ENCODE data around the gene SECISBP2. TPM values are rescaled to one million over a fixed set of nuclear protein-coding genes. Genes with fewer than 3 reads are reported as not detected.
"Not testable (repeated sequence)": the region's sequence is repeated elsewhere in the genome, so short reads cannot be mapped to it uniquely, and the experiment has no call there.

The SECISBP2 gene
- total RNA-seq, result 51.1 TPM

GRCh38 chr9:89318123-89319014, at the start of gene SECISBP2:
Gene SECISBP2 (plus strand): TSS chr9:89318500. CDS start chr9:89318577, 77 bp downstream.
- peak in 1 of 2 donors; percentile 91 for TF ChIP-seq POLR2A (IDR thresholded peaks at IDR 0.05)
- TF ChIP-seq, protein P1, sequence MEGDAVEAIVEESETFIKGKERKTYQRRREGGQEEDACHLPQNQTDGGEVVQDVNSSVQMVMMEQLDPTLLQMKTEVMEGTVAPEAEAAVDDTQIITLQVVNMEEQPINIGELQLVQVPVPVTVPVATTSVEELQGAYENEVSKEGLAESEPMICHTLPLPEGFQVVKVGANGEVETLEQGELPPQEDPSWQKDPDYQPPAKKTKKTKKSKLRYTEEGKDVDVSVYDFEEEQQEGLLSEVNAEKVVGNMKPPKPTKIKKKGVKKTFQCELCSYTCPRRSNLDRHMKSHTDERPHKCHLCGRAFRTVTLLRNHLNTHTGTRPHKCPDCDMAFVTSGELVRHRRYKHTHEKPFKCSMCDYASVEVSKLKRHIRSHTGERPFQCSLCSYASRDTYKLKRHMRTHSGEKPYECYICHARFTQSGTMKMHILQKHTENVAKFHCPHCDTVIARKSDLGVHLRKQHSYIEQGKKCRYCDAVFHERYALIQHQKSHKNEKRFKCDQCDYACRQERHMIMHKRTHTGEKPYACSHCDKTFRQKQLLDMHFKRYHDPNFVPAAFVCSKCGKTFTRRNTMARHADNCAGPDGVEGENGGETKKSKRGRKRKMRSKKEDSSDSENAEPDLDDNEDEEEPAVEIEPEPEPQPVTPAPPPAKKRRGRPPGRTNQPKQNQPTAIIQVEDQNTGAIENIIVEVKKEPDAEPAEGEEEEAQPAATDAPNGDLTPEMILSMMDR (IDR thresholded peaks at IDR 0.05), result peak in 2 of 3 experiments; percentile 59 to 86
- peak; percentile 84 to 98 for TF ChIP-seq POLR2AphosphoS5 (IDR thresholded peaks at IDR 0.05; ENCODE audit: insufficient read depth in 1 of 2, low read depth in 1 of 2)
- intact Hi-C loops (cut with DNase I), result no loop called here
- H3K4me3 ChIP-seq, result peak within 1 kb of the TSS; percentile 58 to 66
- no peaks in the 10 kb centered on the region for H3K9me3 ChIP-seq
- H3K27ac ChIP-seq, result peak within 1 kb of the TSS; percentile 98
- H3K36me3 ChIP-seq, result peaks cover 0 to 4% of the 10 kb centered on the region in 2 donors
- peaks cover 40% of the 10 kb centered on the region for H3K4me1 ChIP-seq
- no peaks in the 10 kb centered on the region for H3K27me3 ChIP-seq
- peak in 1 of 2 donors; percentile 98 for DNase-seq (ENCODE audit: extremely low spot score in 2 of 2)

GRCh38 chr9:89273528-89274279, 44.6 kb upstream of the SECISBP2 start:
- no peaks in the 10 kb centered on the region for H3K4me1 ChIP-seq
- no peaks in the 10 kb centered on the region for H3K36me3 ChIP-seq
- intact Hi-C loops (cut with DNase I), result loop anchor here (10.0 kb wide), 1 partner anchor 679 kb away; no protein-coding TSS in a partner anchor
- H3K4me3 ChIP-seq, result no peak overlapping the region
- H3K27ac ChIP-seq, result no peak overlapping the region
- TF ChIP-seq POLR2A (IDR thresholded peaks at IDR 0.05), result no peak
- no peak for TF ChIP-seq POLR2AphosphoS5 (IDR thresholded peaks at IDR 0.05; ENCODE audit: insufficient read depth in 1 of 2, low read depth in 1 of 2)
- TF ChIP-seq, protein P1 (IDR thresholded peaks at IDR 0.05), result no peak
- H3K9me3 ChIP-seq, result peaks cover 6% of the 10 kb centered on the region
- H3K27me3 ChIP-seq, result no peaks in the 10 kb centered on the region
- DNase-seq (ENCODE audit: extremely low spot score in 2 of 2), result no peak

GRCh38 chr9:89274838-89275237, 43.5 kb upstream of the SECISBP2 start:
- Histone ChIP-seq H3K4me3 (no peak overlapping the region), H3K27me3 (no peaks in the 10 kb centered on the region)
- intact Hi-C loops (cut with DNase I), result loop anchor here (10.0 kb wide), 1 partner anchor 680 kb away; no protein-coding TSS in a partner anchor

GRCh38 chr9:89276040-89276439, 42.3 kb upstream of the SECISBP2 start:
- intact Hi-C loops (cut with DNase I), result loop anchor here (10.0 kb wide), 1 partner anchor 681 kb away; no protein-coding TSS in a partner anchor
- not testable (repeated sequence) for H3K27me3 ChIP-seq; H3K9me3 ChIP-seq; H3K4me3 ChIP-seq; H3K27ac ChIP-seq; H3K36me3 ChIP-seq; H3K4me1 ChIP-seq; DNase-seq (ENCODE audit: extremely low spot score in 2 of 2)

More at GRCh38 chr9:89274838-89275237, 43.5 kb upstream of the SECISBP2 start:
- TF ChIP-seq POLR2AphosphoS5 (IDR thresholded peaks at IDR 0.05; ENCODE audit: insufficient read depth in 1 of 2, low read depth in 1 of 2) (no peak), POLR2A (IDR thresholded peaks at IDR 0.05) (no peak)
- TF ChIP-seq, protein P1 (IDR thresholded peaks at IDR 0.05), result no peak
- Histone ChIP-seq H3K36me3 (no peaks in the 10 kb centered on the region), H3K4me1 (no peaks in the 10 kb centered on the region), H3K9me3 (peaks cover 6% of the 10 kb centered on the region), H3K27ac (no peak overlapping the region)
- no peak for DNase-seq (ENCODE audit: extremely low spot score in 2 of 2)

- Histone ChIP-seq H3K36me3 (no peaks in the 10 kb centered on the region), H3K9me3 (peaks cover 6% of the 10 kb centered on the region), H3K27ac (no peak overlapping the region), H3K27me3 (no peaks in the 10 kb centered on the region), H3K4me3 (no peak overlapping the region), H3K4me1 (peaks cover 4% of the 10 kb centered on the region)
- intact Hi-C loops (cut with DNase I), result loop anchor here (10.0 kb wide), 1 partner anchor 682 kb away; no protein-coding TSS in a partner anchor
- TF ChIP-seq, protein P1 (IDR thresholded peaks at IDR 0.05), result no peak
- TF ChIP-seq POLR2AphosphoS5 (IDR thresholded peaks at IDR 0.05; ENCODE audit: insufficient read depth in 1 of 2, low read depth in 1 of 2) (no peak), POLR2A (IDR thresholded peaks at IDR 0.05) (no peak)
- no peak for DNase-seq (ENCODE audit: extremely low spot score in 2 of 2)
Observed at GRCh38 chr9:89277043-89277442, 41.3 kb upstream of the SECISBP2 start.
